Skeletal muscle tissue (tissue), 4 donors: ENCODE results near the gene CFAP44. TPM values are rescaled to one million over a fixed set of nuclear protein-coding genes. Genes with fewer than 3 reads are reported as not detected.

Source experiments
- H3K27ac ChIP-seq: one replicate; pipeline ENCODE4 v1.7.0; 2013; ENCODE audit warnings: mild to moderate bottlenecking, low read depth, low read length, inconsistent platforms
- H3K27me3 ChIP-seq, 3 donors: one replicate each; pipeline ENCODE4 v1.7.0; 2013; ENCODE audit warnings: low read length in 3 of 3; ENCODE audit not compliant: control insufficient read depth in 3 of 3, insufficient read depth in 3 of 3
- H3K36me3 ChIP-seq, 3 donors: one replicate each; pipeline ENCODE4 v1.7.0; 2013; ENCODE audit warnings: low read length in 3 of 3; ENCODE audit not compliant: control insufficient read depth in 3 of 3, insufficient read depth in 3 of 3
- H3K4me1 ChIP-seq, 3 donors: one replicate each; pipeline ENCODE4 v1.7.0; 2013; ENCODE audit warnings: low read length in 3 of 3, mild to moderate bottlenecking in 3 of 3; ENCODE audit not compliant: control insufficient read depth in 3 of 3, insufficient read depth in 3 of 3
- H3K4me3 ChIP-seq, 3 donors: one replicate each; pipeline ENCODE4 v1.7.0; 2013; ENCODE audit warnings: low read length in 3 of 3
- H3K9ac ChIP-seq, 3 donors: one replicate each; pipeline ENCODE4 v1.7.0; 2013; ENCODE audit warnings: low read length in 3 of 3, mild to moderate bottlenecking in 3 of 3, moderate library complexity in 2 of 3, low read depth in 1 of 3
- H3K9me3 ChIP-seq, 3 donors: one replicate each; pipeline ENCODE4 v1.7.0; 2013; ENCODE audit warnings: low read length in 3 of 3; ENCODE audit not compliant: control insufficient read depth in 3 of 3
- total RNA-seq: library from RNA; depleted of rRNA; stranded (reverse); fragments of >200 nt; gene quantifications from one replicate; pipeline ENCODE4 v1.2.3, GENCODE V29; 2014
- donor health status: Osteomylitis.

The CFAP44 gene
- total RNA-seq, 1 donor from 2014 or later, result 6.3 TPM

DNA sequence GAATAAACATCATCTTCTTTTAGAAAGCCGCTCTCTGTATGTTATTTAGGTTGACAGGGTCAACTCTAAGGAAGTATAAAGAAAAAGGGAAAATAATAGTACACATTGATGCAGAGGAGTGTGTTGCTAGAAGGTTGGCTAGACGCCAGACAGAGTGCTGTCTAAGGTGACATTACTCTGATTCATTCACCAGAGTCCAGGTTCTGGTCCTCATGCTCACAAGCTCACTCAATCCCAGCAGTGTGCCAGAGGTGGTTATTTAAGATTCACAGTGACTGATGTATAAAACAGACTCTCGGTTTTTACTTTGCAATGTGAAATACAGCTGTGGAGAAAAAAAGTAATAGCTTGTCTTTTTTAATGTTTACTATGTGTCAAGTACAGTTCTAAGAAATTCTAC lies 1.7 kb downstream of the CFAP44 start:
- Histone ChIP-seq H3K27me3 (no peaks in the 10 kb centered on the region), H3K36me3 (no peaks in the 10 kb centered on the region), H3K4me3 (no peak overlapping the region), H3K9ac (no peak overlapping the region), H3K9me3 (no peaks in the 10 kb centered on the region), H3K27ac (no peak overlapping the region), H3K4me1 (no peaks in the 10 kb centered on the region)

DNA sequence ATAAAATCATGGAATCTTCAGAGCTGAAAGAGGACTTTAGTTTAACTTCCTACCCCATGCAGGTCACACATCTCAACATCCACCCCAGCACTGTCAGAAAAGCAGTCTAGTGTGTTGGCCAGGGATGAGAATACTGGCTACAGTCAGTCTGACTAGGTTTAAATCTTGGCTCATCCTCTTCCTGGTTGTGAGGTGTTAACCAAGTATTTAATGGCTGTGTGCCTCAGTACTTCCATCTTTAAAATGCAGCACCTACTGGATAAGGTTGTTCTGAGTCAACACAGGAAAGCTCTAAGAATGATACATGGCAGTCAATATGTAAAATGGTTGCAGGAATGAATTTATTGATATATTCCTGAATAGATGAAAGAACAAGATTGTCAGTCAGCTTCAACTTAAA lies 3.1 kb downstream of the CFAP44 start:
- H3K27ac ChIP-seq, result no peak overlapping the region
- no peak overlapping the region for H3K9ac ChIP-seq
- no peaks in the 10 kb centered on the region for H3K4me1 ChIP-seq

DNA sequence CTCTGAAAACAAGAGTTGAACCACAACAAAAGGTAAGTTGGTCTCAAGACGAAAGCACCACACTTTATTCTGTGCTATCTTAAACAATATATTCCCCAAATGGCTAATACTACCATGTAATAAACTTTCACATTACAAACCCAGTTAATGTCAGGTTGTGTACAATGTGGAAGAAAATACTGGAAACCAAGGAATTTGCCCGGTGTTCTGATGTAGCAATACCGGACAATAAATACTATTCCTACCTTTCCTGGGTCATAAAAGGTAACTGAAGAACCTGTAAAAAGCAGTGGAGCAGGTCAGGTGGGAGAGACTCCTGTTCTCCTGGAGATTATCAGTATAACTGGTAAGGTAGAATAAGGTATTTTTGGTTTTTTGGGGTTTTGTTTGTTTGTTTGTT lies 3.9 kb downstream of the CFAP44 start:
- Histone ChIP-seq H3K36me3 (no peaks in the 10 kb centered on the region), H3K9ac (no peak overlapping the region), H3K4me3 (no peak overlapping the region), H3K27me3 (no peaks in the 10 kb centered on the region), H3K9me3 (no peaks in the 10 kb centered on the region), H3K27ac (no peak overlapping the region), H3K4me1 (no peaks in the 10 kb centered on the region)

More for the DNA sequence above, 3.1 kb downstream of the CFAP44 start:
- Histone ChIP-seq H3K27me3 (no peaks in the 10 kb centered on the region), H3K36me3 (no peaks in the 10 kb centered on the region), H3K4me3 (no peak overlapping the region), H3K9me3 (no peaks in the 10 kb centered on the region)

DNA sequence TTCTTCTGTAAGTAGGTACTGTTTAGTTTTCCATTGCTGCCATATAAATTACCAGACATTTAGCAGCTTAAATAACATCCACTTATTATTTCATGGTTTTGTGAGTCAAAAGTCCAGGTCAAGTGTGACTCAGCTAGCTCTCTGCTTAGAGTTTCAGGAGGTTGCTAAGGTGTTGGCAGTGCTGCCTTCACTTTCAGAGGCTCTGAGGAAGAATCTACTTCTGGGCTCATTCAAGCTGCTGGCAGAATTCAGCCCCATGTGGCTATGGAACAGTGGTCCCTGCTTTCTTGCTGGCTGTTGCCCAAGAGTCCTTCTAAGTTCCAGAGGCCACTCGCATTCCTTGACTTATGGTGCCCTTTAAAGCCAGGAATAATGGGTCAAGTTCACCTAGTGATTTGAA lies 4.5 kb downstream of the CFAP44 start:
- Histone ChIP-seq H3K4me3 (no peak overlapping the region), H3K36me3 (no peaks in the 10 kb centered on the region), H3K4me1 (no peaks in the 10 kb centered on the region), H3K27ac (no peak overlapping the region), H3K27me3 (no peaks in the 10 kb centered on the region), H3K9ac (no peak overlapping the region), H3K9me3 (no peaks in the 10 kb centered on the region)

DNA sequence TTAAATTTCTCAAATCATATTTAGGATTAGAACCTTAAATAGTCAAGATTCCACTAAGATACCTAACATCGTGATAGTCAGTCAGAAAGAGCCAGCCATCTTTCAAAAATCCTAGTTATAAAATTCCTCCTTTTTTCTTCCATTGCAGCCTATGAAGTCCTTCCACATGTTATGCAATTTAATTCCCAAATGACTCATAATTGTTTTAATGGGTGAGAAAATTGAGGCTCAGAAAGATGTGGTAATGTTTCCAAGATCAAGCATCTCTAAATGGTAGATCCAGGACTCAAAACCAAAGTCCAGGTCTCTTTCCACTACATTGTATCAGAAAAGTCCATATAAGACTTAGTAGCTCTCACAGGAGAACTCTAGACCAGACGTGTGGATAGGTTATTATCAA lies 9.5 kb downstream of the CFAP44 start:
- H3K27ac ChIP-seq, result no peak overlapping the region
- no peaks in the 10 kb centered on the region for H3K4me1 ChIP-seq

DNA sequence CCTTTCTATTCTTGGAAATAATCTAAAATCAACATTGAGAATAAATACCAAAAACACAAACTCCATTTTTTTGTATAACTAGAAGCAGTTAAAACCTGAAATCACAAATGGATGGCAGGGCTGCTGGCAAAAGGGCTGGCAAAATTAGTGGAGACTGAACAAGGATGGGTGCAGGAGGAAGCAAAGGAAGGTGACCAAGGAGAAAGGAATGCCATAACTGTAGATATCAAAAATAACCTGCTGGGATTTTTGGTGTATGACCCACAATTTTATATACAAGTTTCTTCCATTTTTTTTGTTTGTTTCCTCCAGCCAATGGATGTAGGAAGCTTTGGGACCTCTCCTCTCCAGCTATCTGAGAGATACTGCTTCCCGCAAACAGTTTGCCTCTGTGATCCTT lies 12.7 kb downstream of the CFAP44 start:
- no peak overlapping the region for H3K4me3 ChIP-seq
- H3K9ac ChIP-seq, result no peak overlapping the region
- H3K9me3 ChIP-seq, result no peaks in the 10 kb centered on the region
- no peak overlapping the region for H3K27ac ChIP-seq
- H3K36me3 ChIP-seq, result peaks cover 3 to 16% (median 13%) of the 10 kb centered on the region in 3 donors
- H3K4me1 ChIP-seq, result no peaks in the 10 kb centered on the region
- H3K27me3 ChIP-seq, result no peaks in the 10 kb centered on the region

More for the DNA sequence above, 9.5 kb downstream of the CFAP44 start:
- H3K9ac ChIP-seq, result no peak overlapping the region
- H3K27me3 ChIP-seq, result no peaks in the 10 kb centered on the region
- peaks cover 0 to 2% (median 2%) of the 10 kb centered on the region in 3 donors for H3K36me3 ChIP-seq
- H3K4me3 ChIP-seq, result no peak overlapping the region
- no peaks in the 10 kb centered on the region for H3K9me3 ChIP-seq

DNA sequence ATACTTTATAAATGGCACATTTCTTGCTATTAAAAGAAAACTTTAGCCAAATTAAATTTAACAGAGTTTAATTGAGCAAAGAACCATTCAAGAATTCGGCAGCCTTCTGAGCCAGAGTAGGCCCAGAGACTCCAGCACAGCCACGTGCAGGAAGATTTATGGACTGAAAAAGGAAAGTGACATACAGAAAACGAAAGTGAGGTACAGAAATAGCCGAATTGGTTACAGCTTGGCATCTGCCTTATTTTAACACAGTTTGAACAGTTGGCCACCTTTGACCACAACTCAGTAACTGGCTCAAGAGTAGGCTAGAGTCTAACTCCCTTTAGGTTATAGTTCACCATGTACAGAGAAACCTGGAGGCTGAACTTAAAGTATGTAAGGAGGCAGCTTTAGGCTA lies 17.6 kb downstream of the CFAP44 start:
- Histone ChIP-seq H3K4me3 (no peak overlapping the region), H3K9ac (no peak overlapping the region), H3K27me3 (no peaks in the 10 kb centered on the region), H3K9me3 (no peaks in the 10 kb centered on the region), H3K4me1 (no peaks in the 10 kb centered on the region), H3K27ac (no peak overlapping the region), H3K36me3 (peaks cover 3 to 16% (median 13%) of the 10 kb centered on the region in 3 donors)

DNA sequence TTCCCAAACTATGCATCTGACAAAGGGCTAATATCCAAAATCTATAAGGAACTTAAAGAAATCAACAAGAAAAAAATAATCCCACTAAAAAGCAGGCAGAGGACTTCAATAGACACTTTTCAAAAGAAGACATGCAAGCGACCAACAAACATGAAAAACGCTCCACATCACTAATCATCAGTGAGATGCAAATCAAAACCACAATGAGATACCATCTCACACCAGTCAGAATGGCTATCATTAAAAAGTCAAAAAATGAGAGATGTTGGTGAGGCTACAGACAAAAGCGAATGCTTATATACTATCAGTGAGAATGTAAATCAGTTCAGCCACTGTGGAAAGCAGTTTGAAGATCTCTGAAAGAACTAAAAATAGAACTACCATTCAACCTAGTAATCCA lies 20.2 kb downstream of the CFAP44 start:
- no peaks in the 10 kb centered on the region for H3K9me3 ChIP-seq
- H3K27ac ChIP-seq, result no peak overlapping the region
- H3K36me3 ChIP-seq, result peaks cover 0 to 9% (median 6%) of the 10 kb centered on the region in 3 donors
- H3K4me1 ChIP-seq, result no peaks in the 10 kb centered on the region
- no peaks in the 10 kb centered on the region for H3K27me3 ChIP-seq
- H3K4me3 ChIP-seq, result no peak overlapping the region
- H3K9ac ChIP-seq, result no peak overlapping the region

DNA sequence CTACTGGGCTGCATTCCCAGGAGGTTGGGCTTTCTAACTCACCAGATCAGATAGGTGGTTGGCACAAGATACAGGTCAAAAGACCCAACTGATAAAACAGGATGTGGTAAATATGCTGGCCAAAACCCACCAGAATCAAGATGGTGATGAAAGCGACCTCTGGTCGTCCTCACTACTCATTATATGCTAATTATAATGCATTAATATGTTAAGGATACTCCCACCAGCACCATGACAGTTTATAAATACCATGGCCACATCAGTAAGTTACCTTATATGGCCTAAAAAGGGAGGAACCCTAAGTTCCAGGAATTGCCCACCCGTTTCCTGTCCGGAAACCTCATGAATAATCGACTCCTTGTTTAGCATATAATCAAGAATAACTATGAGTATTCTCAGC lies 31.6 kb downstream of the CFAP44 start:
- no peaks in the 10 kb centered on the region for H3K27me3 ChIP-seq
- no peak overlapping the region for H3K27ac ChIP-seq
- no peak overlapping the region for H3K9ac ChIP-seq

DNA sequence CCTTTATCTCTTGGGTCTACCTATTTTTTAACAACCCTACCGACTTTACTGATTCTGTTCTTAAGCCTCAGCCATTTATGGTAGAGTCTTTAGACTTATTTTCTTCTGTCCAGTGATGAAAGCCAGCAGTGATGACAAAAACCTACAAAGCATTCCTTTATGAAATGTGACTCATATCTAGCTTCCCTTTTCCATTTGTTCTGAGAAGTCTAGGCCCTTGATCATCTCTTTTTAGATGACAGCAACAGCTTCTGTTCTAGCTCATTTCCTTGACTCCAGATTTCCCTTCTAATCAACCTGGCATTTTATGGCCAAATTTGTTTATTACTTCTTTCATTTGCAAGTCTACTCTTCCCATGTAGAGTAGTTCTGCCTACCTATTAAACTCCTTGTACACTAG lies 36.1 kb downstream of the CFAP44 start:
- Histone ChIP-seq H3K4me3 (no peak overlapping the region), H3K27ac (no peak overlapping the region), H3K9me3 (no peaks in the 10 kb centered on the region), H3K36me3 (peaks cover 0 to 14% (median 12%) of the 10 kb centered on the region in 3 donors), H3K27me3 (no peaks in the 10 kb centered on the region), H3K9ac (no peak overlapping the region), H3K4me1 (no peaks in the 10 kb centered on the region)

More for the DNA sequence above, 31.6 kb downstream of the CFAP44 start:
- no peaks in the 10 kb centered on the region for H3K4me1 ChIP-seq
- no peaks in the 10 kb centered on the region for H3K9me3 ChIP-seq
- H3K4me3 ChIP-seq, result no peak overlapping the region
- no peaks in the 10 kb centered on the region for H3K36me3 ChIP-seq

DNA sequence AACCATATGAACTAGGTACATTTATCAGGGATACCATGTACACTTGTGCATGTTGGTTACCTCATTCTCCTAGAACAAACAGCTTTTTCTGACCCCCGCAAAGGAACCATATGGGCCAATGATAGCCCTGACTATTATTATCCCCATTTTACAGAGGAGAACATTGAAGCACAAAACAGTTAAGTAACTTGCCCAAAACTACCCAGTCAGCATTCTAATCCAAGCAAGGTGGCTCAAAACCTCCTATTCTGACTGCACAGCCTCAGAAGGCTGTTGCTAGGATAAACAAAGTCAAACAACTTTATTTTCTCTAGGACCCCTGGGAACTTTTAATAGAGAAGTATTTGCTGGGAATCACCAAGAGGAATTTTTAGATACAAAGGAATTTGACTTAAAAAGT lies 36.7 kb downstream of the CFAP44 start:
- H3K4me3 ChIP-seq, result no peak overlapping the region
- no peaks in the 10 kb centered on the region for H3K9me3 ChIP-seq
- H3K36me3 ChIP-seq, result peaks cover 0 to 16% (median 13%) of the 10 kb centered on the region in 3 donors
- no peaks in the 10 kb centered on the region for H3K4me1 ChIP-seq
- no peak overlapping the region for H3K9ac ChIP-seq
- H3K27me3 ChIP-seq, result no peaks in the 10 kb centered on the region
- H3K27ac ChIP-seq, result no peak overlapping the region
